Left lung (tissue), 10 donors: ENCODE measurements around the gene CFB. TPM values are rescaled to one million over a fixed set of nuclear protein-coding genes. Genes with fewer than 3 reads are reported as not detected.

Source experiments
- ATAC-seq: fragments of 200-7000 bp; cut with Tn5 transposase; one replicate; pipeline ENCODE4 v1.9.1; 2020; ENCODE audit warnings: moderate library complexity
- DNase-seq, 4 donors: peaks; one replicate each; pipeline ENCODE4 v3.0.0-alpha.2; 2013 to 2020
- H3K27ac ChIP-seq, 2 donors: fragments of 200-600 bp; sonication (generic) in 1 of 2; one replicate each; pipeline versions ENCODE4 v1.5.0 to v1.8.0; 2020 to 2021
- H3K27me3 ChIP-seq, 2 donors: fragments of 200-600 bp; sonication (generic) in 1 of 2; one replicate each; pipeline versions ENCODE4 v1.5.0 to v1.8.0; 2020 to 2021
- H3K36me3 ChIP-seq, 2 donors: fragments of 200-600 bp; sonication (generic) in 1 of 2; one replicate each; pipeline versions ENCODE4 v1.5.0 to v1.8.0; 2020 to 2021
- H3K4me1 ChIP-seq, 2 donors: fragments of 200-600 bp; one replicate each; pipeline ENCODE4 v1.8.0; 2021
- H3K4me3 ChIP-seq, 2 donors: fragments of 200-600 bp; sonication (generic) in 1 of 2; one replicate each; pipeline versions ENCODE4 v1.5.0 to v1.8.0; 2020 to 2021; ENCODE audit warnings: mild to moderate bottlenecking in 1 of 2
- H3K9me3 ChIP-seq, 2 donors: fragments of 200-600 bp; sonication (generic) in 1 of 2; one replicate each; pipeline versions ENCODE4 v1.5.0 to v1.8.0; 2020 to 2021
- CTCF ChIP-seq, 2 donors: fragments of 200-600 bp; sonication (generic) in 1 of 2; IDR thresholded peaks; one replicate each; pipeline versions ENCODE4 v1.5.0 to v1.8.0; 2021; ENCODE audit warnings: antibody characterized with exemption in 2 of 2
- intact Hi-C, 2 donors: fragments of 100-400 bp; cut with DNase I; formaldehyde crosslinking; loops; one replicate each; pipeline versions ENCODE4 v1.11.2 to v1.14.2; 2022
- polyA plus RNA-seq, 6 donors: library from polyadenylated mRNA; unstranded; fragments of 120-200 nt; gene quantifications; one replicate each; pipeline ENCODE4 v1.2.1, GENCODE V29; 2013; ENCODE audit not compliant: insufficient read length in 6 of 6
- total RNA-seq, 2 donors: library from RNA; stranded (reverse); fragmentation: NEBNext Ultra II Directional; extraction: Animal tissue kit (Norgen Biotek cat#: 25700); gene quantifications; one replicate each; pipeline ENCODE4 v1.2.1, GENCODE V29; 2021
- donor health status: DM: no; HTN: yes; CAD: no.
- donor health status: DM: no; HTN: no; CAD: no.

CFB gene
- total and polyA plus RNA-seq, 8 donors: 1.7 to 131 (median 4.2) TPM

DNA sequence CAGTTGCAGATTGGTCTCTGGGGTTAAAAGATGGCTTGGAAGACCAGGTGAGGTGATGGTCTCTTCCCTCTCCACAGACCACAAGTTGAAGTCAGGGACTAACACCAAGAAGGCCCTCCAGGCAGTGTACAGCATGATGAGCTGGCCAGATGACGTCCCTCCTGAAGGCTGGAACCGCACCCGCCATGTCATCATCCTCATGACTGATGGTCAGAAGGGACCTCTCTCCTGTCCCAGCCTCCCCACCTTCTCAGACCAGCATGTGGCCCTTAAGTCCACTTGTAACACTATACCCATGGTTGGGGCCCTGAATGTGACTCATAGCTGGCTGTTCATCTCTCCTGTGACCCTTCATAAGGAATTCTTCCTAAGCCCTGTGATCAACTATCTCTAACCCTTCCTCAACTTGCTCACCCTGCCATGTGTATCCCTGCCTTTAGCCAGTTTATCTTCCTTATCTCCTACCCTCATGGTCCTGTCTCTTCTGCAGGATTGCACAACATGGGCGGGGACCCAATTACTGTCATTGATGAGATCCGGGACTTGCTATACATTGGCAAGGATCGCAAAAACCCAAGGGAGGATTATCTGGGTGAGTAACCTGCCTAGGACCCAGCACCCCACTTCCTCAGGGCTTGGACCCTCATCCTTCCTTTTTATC, 3.0 kb downstream of the CFB start:
- TF ChIP-seq CTCF (IDR thresholded peaks at IDR 0.05): no peak
- peaks cover 10 to 24% of the 10 kb centered on the region in 2 donors for H3K4me1 ChIP-seq
- no peaks in the 10 kb centered on the region for H3K9me3 ChIP-seq
- DNase-seq (no peak), ATAC-seq (no peak)
- H3K27ac ChIP-seq: no peak overlapping the region
- intact Hi-C loops: no loop called here
- no peaks in the 10 kb centered on the region for H3K27me3 ChIP-seq
- H3K36me3 ChIP-seq: peaks cover 0 to 66% of the 10 kb centered on the region in 2 donors
- H3K4me3 ChIP-seq: no peak overlapping the region

GRCh38 chr6:31949926-31950548, 4.1 kb downstream of the CFB start:
- ATAC-seq (no peak), DNase-seq (no peak)
- Histone ChIP-seq H3K36me3 (peaks cover 0 to 67% of the 10 kb centered on the region in 2 donors), H3K4me3 (no peak overlapping the region), H3K9me3 (no peaks in the 10 kb centered on the region), H3K4me1 (peaks cover 10 to 18% of the 10 kb centered on the region in 2 donors), H3K27me3 (no peaks in the 10 kb centered on the region), H3K27ac (no peak overlapping the region)
- no peak for TF ChIP-seq CTCF (IDR thresholded peaks at IDR 0.05)
- intact Hi-C loops: loop anchor here in 1 of 2 donors (10.0 kb wide), 1 partner anchor 275 kb away; no protein-coding TSS in a partner anchor

- no peak overlapping the region for H3K4me3 ChIP-seq
- no peak overlapping the region for H3K27ac ChIP-seq
- H3K9me3 ChIP-seq: no peaks in the 10 kb centered on the region
- peak; percentile 73 to 78 for TF ChIP-seq CTCF (IDR thresholded peaks at IDR 0.05)
- H3K4me1 ChIP-seq: peaks cover 0 to 6% of the 10 kb centered on the region in 2 donors
- no peaks in the 10 kb centered on the region for H3K27me3 ChIP-seq
- H3K36me3 ChIP-seq: peaks cover 0 to 84% of the 10 kb centered on the region in 2 donors
- intact Hi-C loops: loop anchor here in 1 of 2 donors (10.0 kb wide), 1 partner anchor 277 kb away; no protein-coding TSS in a partner anchor
- DNase-seq (peak; percentile 14 to 87 (median 52)), ATAC-seq (peak; percentile 88)
Measured at GRCh38 chr6:31952140-31952805, 6.4 kb downstream of the CFB start.

DNA sequence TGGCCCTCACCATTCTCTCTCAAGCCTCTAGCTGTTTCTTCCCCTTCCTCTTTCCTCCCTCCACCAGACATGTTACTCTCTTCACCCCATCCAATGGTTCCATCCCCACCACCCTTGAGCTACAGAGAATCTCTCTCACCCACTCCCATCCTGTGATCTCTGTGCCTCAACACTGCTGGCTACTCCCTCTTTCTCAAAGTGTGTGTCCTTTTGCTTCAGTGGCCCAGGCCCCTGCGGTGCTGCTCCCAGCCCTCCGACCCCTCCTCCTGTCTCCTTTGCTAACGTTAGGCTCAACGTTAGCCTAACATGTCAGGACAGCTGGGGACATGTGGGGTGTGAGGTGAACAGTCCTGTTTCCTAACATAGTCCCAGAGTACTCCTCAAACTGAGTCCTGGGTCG, 7.0 kb downstream of the CFB start:
- Histone ChIP-seq H3K27ac (no peak overlapping the region), H3K9me3 (no peaks in the 10 kb centered on the region), H3K36me3 (peaks cover 0 to 82% of the 10 kb centered on the region in 2 donors), H3K27me3 (no peaks in the 10 kb centered on the region), H3K4me1 (peaks cover 3 to 12% of the 10 kb centered on the region in 2 donors), H3K4me3 (no peak overlapping the region)
- intact Hi-C loops: loop anchor here in 1 of 2 donors (10.0 kb wide), 1 partner anchor 278 kb away; no protein-coding TSS in a partner anchor
- no peak for ATAC-seq
- DNase-seq: peak in 1 of 4 donors; percentile 25
- no peak for TF ChIP-seq CTCF (IDR thresholded peaks at IDR 0.05)

GRCh38 chr6:31954511-31954910, 8.6 kb downstream of the CFB start:
- Histone ChIP-seq H3K4me3 (no peak overlapping the region), H3K27ac (no peak overlapping the region), H3K4me1 (peaks cover 9 to 22% of the 10 kb centered on the region in 2 donors), H3K36me3 (peaks cover 0 to 74% of the 10 kb centered on the region in 2 donors), H3K9me3 (no peaks in the 10 kb centered on the region), H3K27me3 (no peaks in the 10 kb centered on the region)
- DNase-seq: peak in 1 of 4 donors; percentile 65
- ATAC-seq: no peak
- no peak for TF ChIP-seq CTCF (IDR thresholded peaks at IDR 0.05)
- intact Hi-C loops: loop anchor here in 1 of 2 donors (10.0 kb wide), 1 partner anchor 280 kb away; no protein-coding TSS in a partner anchor
